HepG2 (cell line): ENCODE results near the gene AVPR1A. TPM values are rescaled to one million over a fixed set of nuclear protein-coding genes. Genes with fewer than 3 reads are reported as not detected.

Experiments used
- ARNT2 ChIP-seq: sonication (generic); formaldehyde crosslinking; IDR thresholded peaks from 2 replicates; pipeline ENCODE4 v1.8.0; 2022; ENCODE audit warnings: mild to moderate bottlenecking, low read depth, missing genetic modification reagents, moderate library complexity
- FOXK1 ChIP-seq: sonication (generic); formaldehyde crosslinking; IDR thresholded peaks from 2 replicates; pipeline ENCODE4 v1.4.0; 2020; ENCODE audit warnings: low read depth, missing genetic modification reagents, borderline replicate concordance
- GLI4 ChIP-seq: sonication (generic); formaldehyde crosslinking; IDR thresholded peaks from 2 replicates; pipeline ENCODE4 v1.5.1; 2020; ENCODE audit warnings: missing genetic modification reagents, mild to moderate bottlenecking, moderate library complexity, borderline replicate concordance
- KIAA2018 ChIP-seq: sonication (generic); formaldehyde crosslinking; IDR thresholded peaks from 2 replicates; pipeline ENCODE4 v1.5.0; 2020; ENCODE audit warnings: mild to moderate bottlenecking, missing genetic modification reagents, borderline replicate concordance
- MEIS1 ChIP-seq: sonication (generic); formaldehyde crosslinking; IDR thresholded peaks from 2 replicates; pipeline ENCODE4 v1.9.0; 2021; ENCODE audit warnings: mild to moderate bottlenecking, missing genetic modification reagents, moderate library complexity, borderline replicate concordance
- RBFOX2 ChIP-seq: fragments of 200-400 bp; formaldehyde crosslinking; IDR thresholded peaks from 2 replicates; pipeline ENCODE4 v1.6.1; 2017; ENCODE audit warnings: low read depth, mild to moderate bottlenecking, low read length
- polyA plus RNA-seq, 8 experiments: library from polyadenylated mRNA; depleted of rRNA in 3 of 8; stranded (reverse) in 7 of 8; unstranded in 1 of 8; fragments of >200 nt; fragmentation: Illumina TruSeq in 4 of 8; extraction: Trizol in 4 of 8; gene quantifications; 2 replicates each; pipeline versions ENCODE4 v1.2.1 to v1.2.3, GENCODE V29; 2011 to 2016; ENCODE audit warnings: low read depth in 4 of 8, missing spikeins in 1 of 8, mixed read lengths in 1 of 8; ENCODE audit not compliant: insufficient read depth in 1 of 8
- total RNA-seq, 5 experiments: library from RNA; depleted of rRNA; stranded (reverse); fragments of >200 nt; fragmentation: Illumina TruSeq; extraction: Trizol; gene quantifications; 2 replicates each; pipeline ENCODE4 v1.2.3, GENCODE V29; 2016; ENCODE audit warnings: low read depth in 1 of 5

The AVPR1A gene
- total and polyA plus RNA-seq, 2 of the 13 experiments (the other 11 are each of a cell fraction or from before 2014, with no cell fraction given): not detected

GRCh38 chr12:63164911-63165310, 13.9 kb upstream of the AVPR1A start (continued):
- TF ChIP-seq KIAA2018 (no peak), MEIS1 (CRISPR knock-in tag) (no peak), FOXK1 (CRISPR knock-in tag) (no peak), RBFOX2 (no peak), GLI4 (CRISPR knock-in tag) (no peak), ARNT2 (CRISPR knock-in tag) (no peak)
